Spleen (tissue), 11 donors: ENCODE measurements around the gene VPS4A. TPM values are rescaled to one million over a fixed set of nuclear protein-coding genes. Genes with fewer than 3 reads are reported as not detected.

Experiments
- DNase-seq: peaks from one replicate; pipeline ENCODE4 v3.0.0-alpha.2; 2020
- H3K27ac ChIP-seq, 8 donors: fragments of 200-600 bp; sonication (generic) in 7 of 8; 1 replicate in 4 of 8; 2 replicates in 4 of 8; pipeline versions ENCODE4 v1.5.0 to v1.8.0; 2016 to 2021; ENCODE audit warnings: inconsistent platforms in 4 of 8, mild to moderate bottlenecking in 4 of 8, moderate library complexity in 1 of 8
- H3K27me3 ChIP-seq, 7 donors: fragments of 200-600 bp; sonication (generic) in 6 of 7; replicated peaks in 1 of 7; 1 replicate in 4 of 7; 2 replicates in 3 of 7; pipeline versions ENCODE4 v1.5.0 to v1.8.0; 2016 to 2021; ENCODE audit warnings: inconsistent platforms in 3 of 7, mild to moderate bottlenecking in 1 of 7
- H3K36me3 ChIP-seq, 6 donors: fragments of 200-600 bp; sonication (generic) in 5 of 6; 1 replicate in 4 of 6; 2 replicates in 2 of 6; pipeline versions ENCODE4 v1.5.0 to v1.8.0; 2016 to 2021; ENCODE audit warnings: inconsistent platforms in 2 of 6
- H3K4me1 ChIP-seq, 6 donors: fragments of 200-600 bp; sonication (generic) in 5 of 6; 1 replicate in 3 of 6; 2 replicates in 3 of 6; pipeline versions ENCODE4 v1.5.0 to v1.8.0; 2016 to 2021; ENCODE audit warnings: inconsistent platforms in 3 of 6
- H3K4me3 ChIP-seq, 8 donors: fragments of 200-600 bp; sonication (generic) in 7 of 8; 1 replicate in 4 of 8; 2 replicates in 4 of 8; pipeline versions ENCODE4 v1.5.0 to v1.8.0; 2016 to 2021; ENCODE audit warnings: inconsistent platforms in 4 of 8, mild to moderate bottlenecking in 4 of 8, moderate library complexity in 2 of 8
- H3K9me3 ChIP-seq, 8 donors: fragments of 200-600 bp; sonication (generic) in 7 of 8; 1 replicate in 4 of 8; 2 replicates in 4 of 8; pipeline versions ENCODE4 v1.5.0 to v1.8.0; 2016 to 2021; ENCODE audit warnings: inconsistent platforms in 4 of 8
- POLR2A ChIP-seq, 3 donors: fragments of 450-650 bp; IDR thresholded peaks; one replicate each; pipeline ENCODE4 v1.5.1; 2017; ENCODE audit warnings: antibody characterized with exemption in 3 of 3, mild to moderate bottlenecking in 1 of 3
- POLR2AphosphoS5 ChIP-seq, 3 donors: sonication (generic); formaldehyde crosslinking; IDR thresholded peaks; one replicate each; pipeline ENCODE4 v1.5.1; 2017; ENCODE audit warnings: antibody characterized with exemption in 3 of 3
- WGBS, 5 donors: extraction: QIAGEN DNeasy Blood & Tissue Kit in 3 of 5; methylation state at CpG; one replicate each; pipeline versions ENCODE4 v1.1.5 to v1.1.7; 2013 to 2018; 5-methylcytosine and 5-hydroxymethylcytosine counted together
- intact Hi-C: fragments of 100-400 bp; cut with DNase I; formaldehyde crosslinking; loops from one replicate; pipeline ENCODE4 v1.15.0; 2023; ENCODE audit warnings: low total_unique reads
- polyA plus RNA-seq, 3 donors: library from polyadenylated mRNA; stranded (reverse); fragments of 200-250 nt; gene quantifications; one replicate each; pipeline ENCODE4 v1.2.1, GENCODE V29; 2013
- total RNA-seq, 7 donors: library from RNA; depleted of rRNA in 3 of 7; stranded (reverse); fragments of >200 nt in 3 of 7; fragmentation: NEBNext Ultra II Directional in 4 of 7; extraction: Animal tissue kit (Norgen Biotek cat#: 25700) in 4 of 7; gene quantifications; one replicate each; pipeline versions ENCODE4 v1.1.0 to v1.2.1, GENCODE V29; 2016 to 2021
- TF ChIP-seq, protein P1 (sequence below), 11 experiments: fragments of 200-600 bp in 7 of 11; fragments of 450-650 bp in 4 of 11; sonication (generic) in 4 of 11; IDR thresholded peaks in 8 of 11; conservative IDR thresholded peaks in 3 of 11; 1 replicate in 7 of 11; 2 replicates in 4 of 11; pipeline versions ENCODE4 v1.4.0 to v1.8.0; 2016 to 2021; ENCODE audit warnings: antibody characterized with exemption in 11 of 11, inconsistent platforms in 4 of 11, mild to moderate bottlenecking in 1 of 11
- donor health status: healthy with polysubstance abuse.
- donor health status: DM: no; HTN: no; CAD: no; lungs with moderate emphysema.
- donor health status: DM: no; HTN: no; CAD: no.
- donor health status: Bipolar disorder and iron deficiency.
- donor health status: healthy.
- donor health status: DM: no; HTN: no; CAD: no.
- donor health status: DM: yes; HTN: yes; CAD: no.

The VPS4A gene
- total and polyA plus RNA-seq, 10 donors, result 21.5 to 38.0 (median 32.5) TPM

DNA sequence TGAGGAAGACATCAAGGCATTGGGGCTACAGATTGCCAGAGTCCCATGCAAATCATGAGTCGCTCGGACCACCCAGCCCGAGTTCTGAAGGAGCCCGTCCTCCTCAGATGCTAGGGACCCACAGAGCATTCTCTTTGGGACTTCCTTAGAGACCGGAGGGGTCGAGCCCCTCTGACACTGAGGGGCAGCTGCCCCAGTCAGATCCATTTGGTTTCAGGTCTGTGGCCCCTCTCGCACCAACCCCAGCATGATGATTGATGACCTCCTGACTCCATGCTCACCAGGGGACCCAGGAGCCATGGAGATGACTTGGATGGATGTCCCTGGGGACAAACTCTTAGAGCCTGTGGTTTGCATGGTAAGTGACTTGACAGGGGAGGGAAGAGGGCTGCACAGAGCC is 11.2 kb downstream of the VPS4A start:
- peak; percentile 58 for DNase-seq
- no peaks in the 10 kb centered on the region for H3K27me3 ChIP-seq
- WGBS, 5 donors, result 86 to 93% (median 92%) methylated on average over 3 to 7 of the region's 7 CpGs

DNA sequence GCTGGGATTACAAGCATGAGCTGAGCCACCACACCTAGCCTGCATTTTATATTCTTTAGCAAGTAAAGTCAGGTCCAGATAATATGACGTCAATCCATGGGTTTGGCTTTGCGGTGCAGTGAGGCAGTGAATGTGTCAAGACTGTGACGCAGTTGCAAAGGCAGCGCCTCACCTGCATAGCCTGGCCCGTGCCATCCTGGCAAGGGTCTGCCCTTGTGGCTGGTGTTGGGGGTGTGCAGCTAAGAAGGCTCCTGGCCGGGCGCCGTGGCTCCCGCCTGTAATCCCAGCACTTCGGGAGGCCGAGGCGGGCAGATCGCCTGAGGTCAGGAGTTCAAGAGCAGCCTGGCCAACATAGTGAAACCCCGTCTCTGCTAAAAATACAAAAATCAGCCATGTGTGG is 12.3 kb downstream of the VPS4A start:
- TF ChIP-seq POLR2A (IDR thresholded peaks at IDR 0.05), result no peak
- TF ChIP-seq POLR2AphosphoS5 (IDR thresholded peaks at IDR 0.05), result peak in 1 of 3 donors; percentile 51
- TF ChIP-seq, protein P1, sequence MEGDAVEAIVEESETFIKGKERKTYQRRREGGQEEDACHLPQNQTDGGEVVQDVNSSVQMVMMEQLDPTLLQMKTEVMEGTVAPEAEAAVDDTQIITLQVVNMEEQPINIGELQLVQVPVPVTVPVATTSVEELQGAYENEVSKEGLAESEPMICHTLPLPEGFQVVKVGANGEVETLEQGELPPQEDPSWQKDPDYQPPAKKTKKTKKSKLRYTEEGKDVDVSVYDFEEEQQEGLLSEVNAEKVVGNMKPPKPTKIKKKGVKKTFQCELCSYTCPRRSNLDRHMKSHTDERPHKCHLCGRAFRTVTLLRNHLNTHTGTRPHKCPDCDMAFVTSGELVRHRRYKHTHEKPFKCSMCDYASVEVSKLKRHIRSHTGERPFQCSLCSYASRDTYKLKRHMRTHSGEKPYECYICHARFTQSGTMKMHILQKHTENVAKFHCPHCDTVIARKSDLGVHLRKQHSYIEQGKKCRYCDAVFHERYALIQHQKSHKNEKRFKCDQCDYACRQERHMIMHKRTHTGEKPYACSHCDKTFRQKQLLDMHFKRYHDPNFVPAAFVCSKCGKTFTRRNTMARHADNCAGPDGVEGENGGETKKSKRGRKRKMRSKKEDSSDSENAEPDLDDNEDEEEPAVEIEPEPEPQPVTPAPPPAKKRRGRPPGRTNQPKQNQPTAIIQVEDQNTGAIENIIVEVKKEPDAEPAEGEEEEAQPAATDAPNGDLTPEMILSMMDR (IDR thresholded peaks at IDR 0.05 in 8 of 11, conservative IDR thresholded peaks at IDR 0.05 in 3 of 11), result no peak
- H3K36me3 ChIP-seq, result peaks cover 16 to 100% (median 82%) of the 10 kb centered on the region in 6 donors
- H3K4me1 ChIP-seq, result peaks cover 17 to 54% (median 37%) of the 10 kb centered on the region in 6 donors
- H3K4me3 ChIP-seq, result no peak overlapping the region
- no peaks in the 10 kb centered on the region for H3K9me3 ChIP-seq
- no peak overlapping the region for H3K27ac ChIP-seq
- intact Hi-C loops, result no loop called here
- H3K27me3 ChIP-seq, result no peaks in the 10 kb centered on the region
- peak; percentile 58 for DNase-seq
- 92 to 97% (median 94%) methylated on average over 12 to 14 of the region's 14 CpGs for WGBS, 5 donors

More for the DNA sequence above, 11.2 kb downstream of the VPS4A start:
- Histone ChIP-seq H3K4me1 (peaks cover 9 to 44% (median 26%) of the 10 kb centered on the region in 6 donors), H3K4me3 (no peak overlapping the region), H3K36me3 (peaks cover 16 to 100% (median 87%) of the 10 kb centered on the region in 6 donors), H3K9me3 (no peaks in the 10 kb centered on the region), H3K27ac (no peak overlapping the region)
- TF ChIP-seq POLR2A (IDR thresholded peaks at IDR 0.05) (no peak), POLR2AphosphoS5 (IDR thresholded peaks at IDR 0.05) (peak in 1 of 3 donors; percentile 13)
- TF ChIP-seq, protein P1 (IDR thresholded peaks at IDR 0.05 in 8 of 11, conservative IDR thresholded peaks at IDR 0.05 in 3 of 11), result no peak
- intact Hi-C loops, result no loop called here

DNA sequence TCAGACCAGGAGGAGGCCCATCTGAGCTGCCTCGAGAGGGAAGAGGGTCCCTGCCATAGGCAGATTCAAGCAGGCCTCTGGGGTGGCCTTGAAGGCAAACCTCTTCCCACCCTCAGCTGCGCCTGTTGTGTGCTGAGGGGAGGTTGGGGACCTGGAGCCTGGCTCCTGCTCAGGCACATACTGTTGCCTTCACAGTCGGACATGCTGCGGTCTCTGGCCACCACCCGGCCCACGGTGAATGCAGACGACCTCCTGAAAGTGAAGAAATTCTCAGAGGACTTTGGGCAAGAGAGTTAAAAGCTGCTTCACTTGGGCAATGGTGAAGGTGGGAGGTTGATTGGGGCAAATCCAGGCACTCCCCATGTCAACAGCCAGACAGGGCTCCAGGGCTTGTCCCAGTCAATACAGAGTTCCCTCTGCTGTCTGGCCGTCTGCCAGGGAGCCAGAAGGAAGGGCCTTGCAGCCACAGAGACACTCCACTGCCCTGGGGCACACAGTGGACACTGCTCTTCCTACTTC is 12.9 kb downstream of the VPS4A start:
- Histone ChIP-seq H3K9me3 (no peaks in the 10 kb centered on the region), H3K4me1 (peaks cover 24 to 61% (median 43%) of the 10 kb centered on the region in 6 donors), H3K36me3 (peaks cover 16 to 99% (median 75%) of the 10 kb centered on the region in 6 donors), H3K27me3 (no peaks in the 10 kb centered on the region), H3K27ac (peak overlapping the region in 2 of 8 donors; percentile 7 to 30), H3K4me3 (no peak overlapping the region)
- intact Hi-C loops, result no loop called here
- 71 to 86% (median 77%) methylated on average over 8 of the region's 8 CpGs for WGBS, 5 donors
- peak; percentile 73 for DNase-seq
- TF ChIP-seq, protein P1 (IDR thresholded peaks at IDR 0.05 in 8 of 11, conservative IDR thresholded peaks at IDR 0.05 in 3 of 11), result no peak
- peak in 1 of 3 donors; percentile 41 for TF ChIP-seq POLR2AphosphoS5 (IDR thresholded peaks at IDR 0.05)

DNA sequence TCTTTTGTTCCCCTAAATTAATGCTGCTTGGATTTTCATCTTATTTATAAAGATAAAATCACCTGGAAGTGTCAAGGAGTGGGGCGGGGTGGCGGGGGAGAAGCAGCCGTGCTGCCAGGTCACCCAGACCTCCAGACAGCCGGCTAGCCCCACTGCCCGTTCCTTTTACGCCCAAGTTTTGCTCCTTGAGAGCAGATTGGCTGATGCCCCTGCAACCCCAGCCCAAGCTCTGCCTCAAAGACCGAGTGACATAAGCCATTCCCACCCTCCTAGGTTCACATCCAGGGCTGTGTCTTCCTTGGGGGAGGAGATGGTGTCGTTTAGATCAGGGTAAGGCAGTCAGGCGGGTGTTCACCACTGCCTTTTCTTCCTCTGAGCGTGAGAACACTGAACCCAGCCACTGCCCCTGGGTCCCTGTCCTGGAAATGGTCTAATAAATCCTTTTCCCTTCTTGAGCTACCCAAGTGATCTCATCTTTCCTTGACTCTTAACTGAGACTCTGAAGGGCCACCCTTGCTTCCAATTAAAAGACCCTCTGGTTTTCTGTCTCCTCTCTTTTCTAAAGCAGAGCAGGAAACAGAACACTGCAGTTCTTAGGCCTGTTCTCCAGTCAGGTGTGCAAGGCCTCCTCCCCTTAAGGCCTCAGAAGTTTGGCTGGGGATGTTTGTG is 13.6 kb downstream of the VPS4A start:
- intact Hi-C loops, result no loop called here
- TF ChIP-seq, protein P1 (IDR thresholded peaks at IDR 0.05 in 8 of 11, conservative IDR thresholded peaks at IDR 0.05 in 3 of 11), result no peak
- TF ChIP-seq POLR2A (IDR thresholded peaks at IDR 0.05) (no peak), POLR2AphosphoS5 (IDR thresholded peaks at IDR 0.05) (no peak)
- no peaks in the 10 kb centered on the region for H3K9me3 ChIP-seq
- WGBS, 5 donors, result 79 to 89% (median 86%) methylated on average over 10 of the region's 10 CpGs
- H3K27me3 ChIP-seq, result no peaks in the 10 kb centered on the region
- peak; percentile 40 for DNase-seq
- peak overlapping the region in 2 of 8 donors; percentile 7 to 30 for H3K27ac ChIP-seq
- peaks cover 12 to 93% (median 69%) of the 10 kb centered on the region in 6 donors for H3K36me3 ChIP-seq
- peaks cover 30 to 67% (median 50%) of the 10 kb centered on the region in 6 donors for H3K4me1 ChIP-seq
- no peak overlapping the region for H3K4me3 ChIP-seq
